K562 (cell line): ENCODE data around the gene GRIN1. TPM values are rescaled to one million over a fixed set of nuclear protein-coding genes. Genes with fewer than 3 reads are reported as not detected.

Source experiments
- ARHGAP35 ChIP-seq: fragments of 450-650 bp; IDR thresholded peaks from 2 replicates; pipeline ENCODE4 v1.6.1; 2018; ENCODE audit not compliant: partially characterized antibody
- BCLAF1 ChIP-seq, 2 experiments: fragments of 450-650 bp in 1 of 2; IDR thresholded peaks; 2 replicates each; pipeline ENCODE4 v1.6.1; 2011 to 2017; ENCODE audit warnings: low read depth in 2 of 2, antibody characterized with exemption in 1 of 2, borderline replicate concordance in 1 of 2, low read length in 1 of 2, mild to moderate bottlenecking in 1 of 2, mixed read lengths in 1 of 2; ENCODE audit not compliant: control insufficient read depth in 1 of 2
- CGGBP1 ChIP-seq: fragments of 250-450 bp; sonication (Bioruptor Pico); IDR thresholded peaks from 2 replicates; pipeline ENCODE4 v1.9.0; 2021; ENCODE audit warnings: mild to moderate bottlenecking
- HBP1 ChIP-seq: fragments of 450-650 bp; formaldehyde crosslinking; IDR thresholded peaks from 2 replicates; pipeline ENCODE4 v1.4.0; 2022; ENCODE audit warnings: missing genetic modification characterization
- MXI1 ChIP-seq: IDR thresholded peaks from 2 replicates; pipeline ENCODE4 v1.6.1; 2011; ENCODE audit warnings: low read depth, mild to moderate bottlenecking, improper control_type of control experiment, low read length
- PML ChIP-seq: IDR thresholded peaks from 2 replicates; pipeline ENCODE4 v1.6.1; 2012; ENCODE audit warnings: low read length, inconsistent platforms
- PRPF4 ChIP-seq: fragments of 200-400 bp; formaldehyde crosslinking; IDR thresholded peaks from one replicate; pipeline ENCODE4 v1.6.1; 2017; ENCODE audit warnings: low read length, low read depth, mild to moderate bottlenecking; ENCODE audit not compliant: insufficient read depth, poor library complexity, severe bottlenecking
- RB1 ChIP-seq: fragments of 450-650 bp; IDR thresholded peaks from 2 replicates; pipeline ENCODE4 v1.6.1; 2017; ENCODE audit warnings: low read depth, mild to moderate bottlenecking
- RBFOX2 ChIP-seq: fragments of 200-400 bp; formaldehyde crosslinking; IDR thresholded peaks from 2 replicates; pipeline ENCODE4 v1.6.1; 2017; ENCODE audit warnings: low read depth, mild to moderate bottlenecking, low read length, moderate library complexity
- SFPQ ChIP-seq: fragments of 200-400 bp; formaldehyde crosslinking; IDR thresholded peaks from 2 replicates; pipeline ENCODE4 v1.6.1; 2017; ENCODE audit warnings: mild to moderate bottlenecking, low read depth, low read length, moderate library complexity
- SP1 ChIP-seq: sonication (generic); formaldehyde crosslinking; IDR thresholded peaks from 2 replicates; pipeline ENCODE4 v1.8.1; 2022; ENCODE audit warnings: mild to moderate bottlenecking, missing genetic modification reagents
- TAF7 ChIP-seq: fragments of 450-650 bp; IDR thresholded peaks from 2 replicates; pipeline ENCODE4 v1.6.1; 2016; ENCODE audit warnings: missing genetic modification characterization, missing compliant biosample characterization
- TCF7L2 ChIP-seq: fragments of 150-350 bp; IDR thresholded peaks from 2 replicates; pipeline ENCODE4 v1.6.1; 2016; ENCODE audit warnings: low read depth, mild to moderate bottlenecking, low read length, moderate library complexity
- THAP12 ChIP-seq: fragments of 250-450 bp; sonication (Bioruptor Pico); IDR thresholded peaks from 2 replicates; pipeline ENCODE4 v1.9.0; 2021; ENCODE audit warnings: mild to moderate bottlenecking, inconsistent platforms
- ZFP1 ChIP-seq: fragments of 450-650 bp; formaldehyde crosslinking; IDR thresholded peaks from 2 replicates; pipeline ENCODE4 v1.4.0; 2020; ENCODE audit warnings: mild to moderate bottlenecking, mixed read lengths
- ZFP30 ChIP-seq: fragments of 250-450 bp; sonication (Bioruptor Pico); IDR thresholded peaks from 2 replicates; pipeline ENCODE4 v1.8.0; 2022; ENCODE audit warnings: moderate library complexity, mild to moderate bottlenecking, inconsistent platforms, borderline replicate concordance
- ZNF324 ChIP-seq: fragments of 250-450 bp; sonication (Bioruptor Pico); IDR thresholded peaks from 2 replicates; pipeline ENCODE4 v1.4.0; 2020; ENCODE audit warnings: mild to moderate bottlenecking
- polyA plus RNA-seq, 8 experiments: library from polyadenylated mRNA; depleted of rRNA in 4 of 8; stranded (reverse) in 5 of 8; unstranded in 3 of 8; fragments of >200 nt; fragmentation: Nextera tagmentation in 2 of 8; fragmentation: Illumina TruSeq in 1 of 8; extraction: Ambion mirVana in 2 of 8; extraction: Trizol in 1 of 8; gene quantifications; 2 replicates each; pipeline versions ENCODE4 v1.2.1 to v1.2.3, GENCODE V29; 2011 to 2014; ENCODE audit warnings: inconsistent platforms in 1 of 8, missing spikeins in 1 of 8
- total RNA-seq, 7 experiments: library from RNA; depleted of rRNA in 6 of 7; stranded (reverse); fragments of >200 nt in 6 of 7; fragmentation: Illumina TruSeq in 2 of 7; extraction: Trizol in 2 of 7; gene quantifications; 2 replicates each; pipeline versions ENCODE4 v1.2.1 to v1.2.3, GENCODE V29; 2011 to 2021; ENCODE audit warnings: low replicate concordance in 1 of 7

GRIN1 gene
- total and polyA plus RNA-seq, 9 of the 15 experiments (the other 6 are each of a cell fraction or from before 2014, with no cell fraction given): 0.03 to 0.35 (median 0.16) TPM; not detected in 6

- no peak; the same call in 1 of the 2 replicates for TF ChIP-seq HBP1 (CRISPR knock-in tag)
- no peak for TF ChIP-seq SFPQ
- no peak for TF ChIP-seq ZFP30
- TF ChIP-seq MXI1: no peak
- TF ChIP-seq SP1: peak; percentile 96
- peak; percentile 50 for TF ChIP-seq THAP12 (CRISPR knock-in tag)
- TF ChIP-seq RB1: peak; percentile 23
- TF ChIP-seq ZFP1 (CRISPR knock-in tag): no peak
- TF ChIP-seq CGGBP1 (CRISPR knock-in tag): no peak
- TF ChIP-seq ARHGAP35: no peak
- TF ChIP-seq PML: peak; percentile 45; the same call in 1 of the 2 replicates
- TF ChIP-seq ZNF324 (CRISPR knock-in tag): no peak
- TF ChIP-seq TCF7L2: no peak
- no peak for TF ChIP-seq BCLAF1 (IDR thresholded peaks at IDR 0.05; ENCODE audit: borderline replicate concordance in 1 of 2, control insufficient read depth in 1 of 2, low read depth in 2 of 2, low read length in 1 of 2)
- TF ChIP-seq RBFOX2: peak; percentile 93
- no peak for TF ChIP-seq PRPF4
- TF ChIP-seq TAF7 (tag): no peak
Observed at GRCh38 chr9:137200311-137201204, 61.6 kb downstream of the GRIN1 start, which contains the start of gene TPRN (continued).
